Skeletal muscle cell (primary cell): Measurements from ENCODE around the gene SH3BGRL2.
"Not testable (repeated sequence)": the region's sequence is repeated elsewhere in the genome, so short reads cannot be mapped to it uniquely, and the experiment has no call there.

Experiments
- DNase-seq: peaks from one replicate; pipeline ENCODE4 v3.0.0-alpha.2; 2010; ENCODE audit warnings: low read depth
- H3K4me3 ChIP-seq: 2 replicates; pipeline ENCODE4 v1.5.1; 2011; ENCODE audit warnings: low read depth, mild to moderate bottlenecking, control low read depth, low read length, moderate library complexity

The SH3BGRL2 gene

DNA sequence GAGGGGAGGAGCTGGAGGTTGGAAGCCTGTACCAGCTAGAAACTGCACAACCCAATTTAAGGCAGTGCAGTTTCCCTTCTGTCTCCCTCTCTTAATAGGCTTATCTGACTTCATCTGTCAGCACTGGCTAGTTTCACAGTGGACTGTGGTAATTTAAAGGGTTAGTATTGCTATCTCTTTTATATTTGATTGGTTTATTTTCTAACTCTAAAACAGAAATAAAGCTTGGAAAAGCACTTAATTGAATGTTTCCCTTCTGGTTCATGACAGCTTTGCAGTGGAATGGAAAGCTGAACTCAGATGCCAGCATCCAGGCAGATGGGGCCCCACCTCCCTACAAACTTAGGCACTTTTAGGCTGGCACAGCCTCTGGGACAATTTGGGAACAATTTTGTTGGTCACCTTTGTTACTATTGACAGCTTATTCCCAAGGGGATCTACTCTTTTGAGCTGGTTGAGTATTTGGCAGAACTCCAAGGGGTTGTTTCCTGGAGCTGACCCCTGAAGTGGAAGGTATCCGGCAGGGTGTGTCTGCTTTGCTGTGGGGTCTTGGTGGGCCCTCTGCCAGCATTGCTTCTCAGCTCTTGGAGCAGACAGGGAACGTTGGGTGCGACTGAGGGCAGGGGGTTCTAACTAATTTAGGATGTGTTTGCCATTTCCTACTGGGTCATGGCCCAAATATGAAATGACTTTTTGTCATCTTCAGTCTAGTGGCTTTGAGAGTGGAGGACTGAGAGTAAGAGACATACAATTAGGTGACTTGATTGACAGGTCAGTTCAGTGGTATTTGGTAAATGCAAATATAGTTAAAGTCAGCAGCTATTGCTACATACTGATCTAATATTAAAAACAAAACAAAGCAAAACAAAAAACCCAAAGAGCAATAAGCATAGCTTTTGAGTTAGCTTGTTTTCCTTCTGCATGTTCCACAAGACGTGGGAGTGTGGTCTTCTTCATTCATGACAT lies 9.3 kb downstream of the SH3BGRL2 start:
- H3K4me3 ChIP-seq = no peak overlapping the region
- DNase-seq = no peak

DNA sequence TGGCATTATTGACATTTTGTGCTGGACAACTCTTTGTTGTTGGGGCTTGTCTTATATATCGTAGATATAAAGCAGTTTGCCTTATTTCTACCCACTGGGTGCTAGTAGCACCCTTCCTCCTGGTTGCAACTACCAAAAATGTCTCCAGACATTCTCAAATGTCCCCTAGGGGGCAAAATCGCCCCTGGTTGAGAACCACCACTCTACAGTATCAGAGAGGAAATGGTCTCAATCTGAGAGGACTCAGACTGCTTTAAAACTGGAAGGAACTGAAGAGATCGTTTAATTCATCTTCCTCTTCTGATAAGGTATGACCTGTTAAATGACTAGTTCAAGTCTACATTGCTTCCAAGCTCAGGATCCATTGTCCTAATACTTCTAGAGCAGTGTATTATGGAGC lies 14.9 kb downstream of the SH3BGRL2 start:
- H3K4me3 ChIP-seq = no peak overlapping the region
- no peak for DNase-seq

DNA sequence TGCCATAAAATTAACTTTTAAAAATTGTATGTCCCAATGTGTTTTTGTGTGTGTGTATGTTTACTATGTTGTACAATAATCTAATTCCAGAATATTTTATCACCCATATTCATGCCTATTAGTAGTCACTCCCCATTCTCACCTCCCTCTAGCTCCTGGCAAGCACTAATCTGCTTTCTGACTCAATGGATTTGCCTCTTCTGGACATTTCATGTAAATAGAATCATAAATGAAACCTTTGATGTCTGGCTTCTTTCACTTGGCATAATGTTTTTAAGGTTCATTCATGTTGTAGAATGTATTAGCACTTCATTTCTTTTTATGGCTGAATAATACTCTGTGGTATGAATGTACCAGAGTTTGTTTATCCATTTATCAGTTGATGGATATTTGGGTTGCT lies 15.4 kb downstream of the SH3BGRL2 start:
- DNase-seq = no peak
- no peak overlapping the region for H3K4me3 ChIP-seq

DNA sequence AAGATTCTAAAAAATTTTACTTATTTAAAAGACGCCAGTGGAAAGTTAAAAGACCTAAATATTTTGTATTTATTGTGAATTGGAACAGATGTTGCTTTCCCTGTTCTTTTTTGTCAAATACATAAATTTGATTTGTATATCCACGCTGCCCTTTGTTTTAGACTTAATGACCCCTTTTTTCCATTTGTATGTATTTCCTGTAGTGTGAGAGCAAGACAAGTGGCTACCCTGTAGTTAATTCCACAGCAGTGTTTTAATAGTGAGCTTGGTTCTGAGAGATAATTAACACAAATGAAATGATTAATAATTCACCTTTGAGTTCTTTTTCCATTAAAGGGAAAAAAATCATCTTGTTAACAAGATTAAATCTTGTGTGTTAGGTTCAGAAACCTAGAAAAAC lies 16.6 kb downstream of the SH3BGRL2 start:
- no peak for DNase-seq
- H3K4me3 ChIP-seq = no peak overlapping the region

DNA sequence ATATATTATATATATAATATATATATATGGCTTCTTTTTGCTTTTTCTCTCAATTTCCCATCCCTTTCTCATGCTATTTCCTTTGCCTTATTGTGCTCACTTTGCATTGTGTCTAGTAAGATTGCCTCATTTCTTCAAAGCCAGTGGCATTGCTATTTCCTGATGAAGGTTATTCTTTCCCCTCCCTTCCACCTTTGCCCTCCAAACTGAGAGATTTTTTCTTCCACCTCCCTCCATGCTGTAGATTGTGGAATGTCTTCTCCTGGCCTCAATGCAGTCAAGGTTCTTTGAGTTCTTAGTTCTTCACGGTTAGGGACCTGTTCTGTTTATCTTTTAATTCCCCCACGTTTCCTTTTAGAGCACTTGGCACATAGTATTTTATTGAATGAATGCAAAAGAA lies 17.2 kb downstream of the SH3BGRL2 start:
- no peak for DNase-seq
- H3K4me3 ChIP-seq = no peak overlapping the region

DNA sequence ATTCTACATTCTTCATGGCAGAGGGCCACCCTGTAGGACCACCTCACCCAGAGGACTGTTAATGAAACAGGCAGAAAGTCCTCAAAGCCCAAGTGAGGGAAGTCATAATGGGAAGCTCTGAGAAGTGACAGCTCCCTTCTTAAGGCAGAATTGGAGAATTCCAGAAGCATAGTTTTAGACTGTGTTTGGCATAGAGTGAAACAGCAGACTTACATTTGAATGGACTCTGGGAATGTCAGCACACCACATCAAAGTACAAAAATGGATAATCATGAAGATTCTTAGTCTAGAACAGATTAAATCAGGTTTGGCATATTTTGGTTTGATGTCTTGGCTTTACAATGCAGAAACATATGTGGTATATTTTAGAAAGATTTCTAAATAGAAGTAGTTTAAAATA lies 17.9 kb downstream of the SH3BGRL2 start:
- no peak for DNase-seq
- H3K4me3 ChIP-seq = no peak overlapping the region

DNA sequence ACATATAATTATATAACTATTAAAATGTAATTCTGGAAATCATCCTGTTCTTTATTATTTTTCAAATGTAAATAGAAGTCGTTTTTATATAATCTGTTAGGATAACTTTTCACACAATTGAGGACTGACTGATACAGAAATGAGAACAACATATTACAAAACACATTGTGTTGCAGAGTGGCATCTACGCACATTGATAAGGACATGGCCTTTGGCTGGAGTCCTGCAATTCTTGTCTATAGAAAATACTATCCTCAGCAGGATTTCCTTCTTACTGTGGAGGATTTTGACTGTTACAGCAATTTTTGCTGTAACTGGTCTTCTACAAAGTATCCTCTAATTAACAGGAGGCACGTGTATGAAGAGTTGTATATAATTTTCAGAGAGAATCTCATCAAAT lies 19.8 kb downstream of the SH3BGRL2 start:
- DNase-seq = no peak
- H3K4me3 ChIP-seq = no peak overlapping the region

DNA sequence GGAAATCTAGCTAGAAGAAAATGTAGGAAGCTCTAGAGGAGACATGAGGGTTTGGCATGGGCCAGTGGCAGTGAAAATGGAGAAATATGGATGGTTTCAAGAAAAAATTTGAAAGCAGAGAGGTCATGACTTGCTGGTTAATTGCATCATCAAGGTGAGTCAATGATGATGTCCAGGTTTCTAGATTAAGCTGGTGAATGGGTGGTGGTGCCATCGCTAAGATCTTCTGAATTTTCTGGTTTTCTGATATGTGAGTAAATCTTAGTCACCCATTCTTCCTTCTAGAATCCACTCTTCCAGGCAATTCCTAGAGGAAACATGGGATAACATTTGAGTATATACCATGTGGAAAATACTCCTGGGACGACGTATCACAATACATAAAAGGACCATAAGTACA lies 25.0 kb downstream of the SH3BGRL2 start:
- DNase-seq = no peak
- no peak overlapping the region for H3K4me3 ChIP-seq

DNA sequence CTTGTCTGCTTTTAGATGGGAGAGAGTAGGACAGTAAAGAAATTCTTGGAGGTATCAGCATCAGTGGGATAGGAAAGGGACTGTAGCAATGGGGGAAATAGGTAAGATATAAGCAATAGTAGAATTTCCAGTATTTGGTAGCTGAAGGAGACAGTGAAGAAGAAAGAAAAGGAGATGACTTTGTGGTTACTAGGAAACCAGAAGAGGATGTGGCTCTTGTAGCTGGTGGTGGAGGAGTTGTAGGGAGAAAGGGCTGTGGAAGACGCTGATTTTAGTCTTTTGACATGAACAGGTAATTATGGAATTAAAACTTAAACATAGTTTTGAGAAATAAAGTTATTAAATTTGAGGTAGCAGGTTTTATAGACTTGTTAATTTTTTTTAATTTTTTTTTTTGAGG lies 26.1 kb downstream of the SH3BGRL2 start:
- no peak for DNase-seq
- no peak overlapping the region for H3K4me3 ChIP-seq

DNA sequence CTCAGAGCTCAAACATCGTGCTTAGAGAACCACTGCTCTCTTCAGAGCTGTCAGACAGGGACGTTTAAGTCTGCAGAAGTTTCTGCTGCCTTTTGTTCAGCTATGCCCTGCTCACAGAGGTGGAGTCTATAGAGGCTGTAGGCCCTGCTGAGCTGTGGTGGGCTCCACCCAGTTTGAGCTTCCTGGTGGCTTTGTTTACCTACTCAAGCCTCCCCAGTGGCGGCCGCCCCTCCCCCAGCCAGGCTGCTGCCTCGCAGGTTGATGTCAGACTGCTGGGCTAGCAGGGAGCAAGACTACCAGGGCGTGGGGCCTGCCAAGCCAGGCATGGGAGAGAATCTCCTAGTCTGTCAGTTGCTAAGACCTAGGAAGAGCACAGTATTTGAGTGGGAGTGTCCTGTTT lies 32.5 kb downstream of the SH3BGRL2 start:
- not testable (repeated sequence) for DNase-seq

DNA sequence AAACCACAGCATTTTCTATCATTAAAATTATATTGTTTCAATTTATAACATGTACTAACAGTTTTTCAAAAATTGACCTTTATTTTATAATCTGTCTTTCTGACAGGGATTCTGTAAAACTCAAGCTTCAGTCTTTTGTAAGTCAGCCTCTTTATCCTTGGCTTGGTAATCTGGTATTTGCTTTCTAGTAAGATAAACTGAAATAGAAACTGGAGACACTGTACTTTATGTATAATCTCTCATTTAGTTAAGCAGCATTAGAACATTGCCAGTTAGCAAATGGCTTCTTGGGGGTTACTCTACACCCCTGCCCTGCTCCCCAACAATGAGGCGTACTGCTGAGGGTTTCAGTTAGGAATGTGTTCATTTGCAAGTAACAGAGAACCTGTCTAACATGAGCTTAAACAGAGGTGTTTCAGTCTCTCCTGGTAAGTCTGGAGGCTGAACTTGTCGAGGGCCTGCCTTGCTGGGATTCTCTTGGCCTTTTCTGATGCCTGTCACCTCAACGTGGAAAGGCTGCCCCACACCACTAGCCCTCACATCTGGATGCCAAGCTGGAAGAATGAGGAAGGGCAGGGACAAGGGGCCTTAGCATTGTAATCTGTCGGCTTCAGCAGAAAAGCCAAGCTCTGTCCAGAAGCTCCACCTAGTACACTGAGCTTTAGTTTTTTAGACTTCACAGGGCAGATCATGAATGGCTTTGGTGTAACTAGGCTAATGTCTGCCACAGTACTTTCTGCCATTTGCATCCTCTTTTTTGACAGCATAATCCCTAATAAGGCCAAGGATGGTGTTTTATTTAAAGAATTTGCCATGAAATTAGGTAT lies 34.8 kb downstream of the SH3BGRL2 start:
- H3K4me3 ChIP-seq = no peak overlapping the region
- no peak for DNase-seq

More for the DNA sequence above, 32.5 kb downstream of the SH3BGRL2 start:
- not testable (repeated sequence) for H3K4me3 ChIP-seq

DNA sequence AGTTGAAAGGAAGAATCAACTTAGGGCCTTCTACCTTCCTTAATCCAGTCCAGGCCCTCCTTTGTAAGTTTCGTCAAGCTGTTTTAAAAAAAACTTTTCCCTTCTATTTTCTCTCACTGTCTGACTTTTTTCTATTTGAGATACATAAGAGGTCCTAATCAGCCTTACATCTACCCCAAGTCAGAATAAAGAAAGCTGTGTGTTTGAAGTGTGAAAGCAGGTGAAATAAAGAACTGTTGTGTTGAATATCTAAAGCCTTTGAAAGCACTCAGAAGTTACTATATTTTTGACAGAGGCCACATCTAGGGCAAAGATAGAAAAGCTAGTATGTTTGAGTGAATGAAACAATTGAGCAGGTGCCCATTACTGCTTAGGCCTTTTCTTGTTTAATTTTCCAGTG lies 35.5 kb downstream of the SH3BGRL2 start:
- H3K4me3 ChIP-seq = no peak overlapping the region
- DNase-seq = no peak

DNA sequence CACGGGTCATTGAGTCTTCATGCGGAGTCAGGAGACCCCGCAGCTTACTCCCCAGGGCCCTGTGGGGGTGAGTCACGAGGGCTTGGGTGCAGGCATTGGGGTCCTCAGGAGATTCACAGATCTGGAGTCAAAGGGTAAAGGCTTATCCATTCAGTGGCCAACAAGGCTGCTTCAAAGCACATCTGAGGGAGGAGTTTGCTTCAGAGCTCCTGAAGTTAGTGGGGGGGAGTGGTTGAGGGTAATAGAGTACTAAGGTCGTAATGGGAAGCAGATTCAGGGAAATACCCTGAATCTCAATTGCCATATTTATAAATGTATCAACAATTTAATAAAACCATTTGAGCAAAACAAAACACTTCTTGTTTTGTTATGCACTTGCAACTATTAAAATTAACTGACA lies 37.3 kb downstream of the SH3BGRL2 start:
- no peak for DNase-seq
- H3K4me3 ChIP-seq = no peak overlapping the region

DNA sequence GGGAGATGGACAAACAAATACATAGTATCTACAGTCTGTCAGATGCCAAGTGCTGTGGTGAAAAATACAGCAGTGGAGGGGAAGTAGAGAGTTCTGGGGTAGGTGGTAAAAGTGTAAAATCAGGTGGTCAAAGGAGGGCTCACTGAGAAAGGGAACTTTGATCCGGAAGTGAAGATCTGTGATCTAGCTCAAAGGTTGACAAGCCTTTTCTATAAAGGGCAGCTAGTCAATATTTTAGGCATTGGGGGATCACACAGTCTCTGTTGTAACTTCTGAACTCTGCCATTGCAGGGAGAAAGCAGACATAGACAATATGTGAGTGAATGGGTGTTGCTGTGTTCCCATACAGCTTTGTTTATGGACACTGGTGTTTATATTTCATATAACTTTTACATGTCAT lies 38.6 kb downstream of the SH3BGRL2 start:
- no peak for DNase-seq
- no peak overlapping the region for H3K4me3 ChIP-seq

DNA sequence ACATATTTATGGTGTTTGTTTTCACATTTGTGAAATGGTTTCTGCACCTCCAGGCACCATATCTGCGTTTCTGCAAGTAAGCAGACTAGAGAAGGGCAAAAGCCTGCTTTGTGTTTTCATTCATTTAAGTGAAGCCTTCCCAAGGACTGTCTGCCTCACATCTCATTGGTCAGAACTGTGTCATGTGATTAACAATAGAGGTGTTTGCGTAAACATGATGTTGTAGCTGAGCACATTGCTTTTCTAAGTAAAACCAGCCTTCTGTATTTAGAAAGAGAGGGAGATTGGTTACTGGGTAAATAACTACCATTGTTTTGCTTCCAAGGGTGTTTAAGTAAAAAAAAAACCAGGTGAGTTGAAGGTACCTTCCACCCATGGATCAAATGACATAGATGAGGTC lies 39.7 kb downstream of the SH3BGRL2 start:
- DNase-seq = no peak
- no peak overlapping the region for H3K4me3 ChIP-seq

DNA sequence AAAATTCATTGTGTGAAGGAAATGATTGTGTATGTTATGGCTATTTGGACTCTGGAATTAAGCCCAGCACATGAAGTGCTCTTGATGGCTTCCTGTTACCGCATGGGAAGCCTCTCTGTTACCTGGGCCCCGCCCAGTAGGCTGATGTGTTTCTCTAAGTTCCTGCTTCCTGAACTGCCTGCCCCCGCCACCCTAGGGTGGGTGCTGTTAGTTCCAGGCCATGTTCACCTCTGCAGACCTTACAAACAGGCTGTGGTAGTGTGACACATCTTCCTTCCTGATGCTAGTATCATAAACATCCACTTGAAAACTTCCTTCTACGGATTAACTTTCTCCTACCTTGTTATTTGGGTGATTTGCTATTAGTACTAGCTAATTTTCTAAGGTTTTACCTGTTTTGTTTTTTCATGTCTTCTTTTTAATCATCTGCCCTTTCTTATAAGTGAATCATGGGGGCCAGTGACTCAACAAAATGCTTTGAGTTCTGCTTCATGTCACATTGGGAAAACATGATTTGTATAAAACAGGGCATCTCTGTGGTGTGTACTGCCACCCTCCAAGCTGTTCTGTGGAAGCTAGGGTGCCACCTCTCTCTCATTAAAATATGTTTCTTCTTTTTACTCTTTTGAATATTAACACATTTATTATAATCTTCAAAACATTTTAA lies 40.6 kb downstream of the SH3BGRL2 start:
- no peak for DNase-seq
- no peak overlapping the region for H3K4me3 ChIP-seq

DNA sequence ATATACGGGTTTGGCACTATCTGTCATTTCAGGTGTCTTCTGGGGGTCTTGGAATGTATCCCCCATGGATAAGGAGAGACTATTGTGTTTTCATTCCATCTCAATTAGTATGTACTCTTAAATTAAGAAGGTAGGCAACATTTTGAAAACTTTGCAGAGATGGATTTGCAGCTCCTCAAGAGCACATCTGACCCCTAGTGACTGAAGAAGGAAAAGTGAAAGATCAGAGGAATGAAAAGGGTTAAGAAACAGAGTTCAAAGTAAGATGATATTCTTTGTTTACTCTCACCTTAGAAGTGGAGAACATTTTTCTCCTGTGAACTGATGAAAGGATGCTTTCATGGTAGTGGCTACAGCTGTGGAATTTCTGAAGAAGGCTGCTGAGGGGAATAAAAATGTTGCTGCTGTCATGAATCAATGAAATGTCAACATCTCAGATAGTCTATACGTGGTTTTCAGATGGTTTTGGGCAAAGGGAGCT lies 41.5 kb downstream of the SH3BGRL2 start:
- H3K4me3 ChIP-seq = no peak overlapping the region
- no peak for DNase-seq

DNA sequence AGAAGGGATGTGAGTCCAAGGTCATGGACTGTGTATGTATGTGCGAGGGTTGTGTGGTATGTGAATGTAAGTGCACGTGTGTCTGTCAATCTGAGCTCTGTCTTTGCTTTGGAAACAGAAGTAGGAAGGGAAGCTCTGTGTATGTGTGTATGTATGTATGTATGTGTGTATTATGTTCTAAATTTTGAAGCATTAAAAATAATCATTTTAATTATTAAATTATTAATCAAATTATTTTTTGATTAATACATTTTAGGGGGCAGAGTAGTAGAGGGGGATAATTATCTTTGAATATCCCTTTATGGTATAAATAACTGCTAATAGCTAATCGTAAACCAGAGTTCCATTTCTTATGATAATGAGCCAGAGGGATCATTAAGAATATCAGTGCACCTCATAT lies 42.8 kb downstream of the SH3BGRL2 start:
- no peak overlapping the region for H3K4me3 ChIP-seq
- no peak for DNase-seq

DNA sequence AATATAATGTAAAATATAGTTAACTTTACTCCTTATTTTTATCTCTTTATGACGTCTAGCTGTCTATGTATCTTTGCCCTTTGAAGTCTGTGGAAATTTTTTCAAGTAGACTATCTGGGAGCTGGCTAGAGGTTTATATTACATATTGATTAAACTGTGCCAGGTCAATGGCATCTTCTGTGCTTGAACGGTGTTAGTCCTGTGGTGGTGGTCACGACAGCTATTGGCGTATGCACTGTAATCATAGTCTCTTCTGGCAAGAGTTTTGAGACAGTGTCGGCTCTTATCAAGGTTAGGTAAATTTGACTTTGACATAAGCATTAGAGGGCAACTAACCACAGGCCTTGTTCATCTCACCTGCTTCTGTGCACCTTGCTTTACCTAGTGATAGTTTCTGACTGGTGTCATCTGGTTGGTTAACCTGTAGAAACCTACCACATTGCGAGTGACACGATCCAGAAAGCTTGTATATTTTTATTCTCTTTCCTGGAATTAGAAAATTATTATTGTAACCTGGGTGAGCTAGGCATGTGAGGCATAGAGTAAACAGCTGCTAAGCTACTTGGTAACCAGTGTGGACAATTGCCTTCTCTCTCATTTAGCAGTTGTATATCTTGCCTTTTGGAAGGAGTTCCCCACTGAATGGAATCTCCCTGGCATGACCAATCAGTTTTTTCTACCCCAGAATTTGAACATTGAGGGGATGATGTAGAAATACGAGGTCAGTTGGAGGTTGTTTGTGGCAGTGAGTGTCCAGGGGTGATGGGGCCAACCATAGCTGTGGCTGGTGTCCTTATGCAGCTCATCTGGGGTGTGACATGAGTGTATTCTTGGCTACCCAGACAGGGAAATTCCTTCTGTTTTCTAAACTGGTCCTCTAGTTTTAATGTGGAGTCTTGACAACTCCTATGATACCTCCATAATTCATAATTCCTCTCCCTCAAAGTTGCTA lies 45.9 kb downstream of the SH3BGRL2 start:
- no peak overlapping the region for H3K4me3 ChIP-seq
- DNase-seq = no peak
